RKO (cell line): ENCODE measurements around the gene SH3D19.

ENCODE experiments used
- DNase-seq: peaks from one replicate; pipeline ENCODE4 v3.0.0-alpha.2; 2016; ENCODE audit warnings: low spot score

SH3D19 gene

GRCh38 chr4:151228189-151229119 is 97.0 kb downstream of the SH3D19 start:
- no peak for DNase-seq

GRCh38 chr4:151227731-151228130 is 97.7 kb downstream of the SH3D19 start:
- DNase-seq, result peak; percentile 36

GRCh38 chr4:151227172-151227571 is 98.2 kb downstream of the SH3D19 start:
- no peak for DNase-seq

- peak; percentile 80 for DNase-seq
Observed at GRCh38 chr4:151226004-151226932, 99.1 kb downstream of the SH3D19 start.

GRCh38 chr4:151223465-151223864 is 101.9 kb downstream of the SH3D19 start:
- DNase-seq, result no peak

- DNase-seq, result no peak
Observed at GRCh38 chr4:151219948-151220347, 105.5 kb downstream of the SH3D19 start.

- no peak for DNase-seq
Observed at GRCh38 chr4:151219091-151219490, 106.3 kb downstream of the SH3D19 start.

GRCh38 chr4:151218343-151218742 is 107.1 kb downstream of the SH3D19 start:
- no peak for DNase-seq

GRCh38 chr4:151217326-151217725 is 108.1 kb downstream of the SH3D19 start:
- DNase-seq, result no peak

- DNase-seq, result no peak
Observed at GRCh38 chr4:151215295-151215694, 110.1 kb downstream of the SH3D19 start.

GRCh38 chr4:151207868-151208267 is 117.5 kb downstream of the SH3D19 start:
- no peak for DNase-seq

- DNase-seq, result no peak
Observed at GRCh38 chr4:151207186-151207585, 118.2 kb downstream of the SH3D19 start.

GRCh38 chr4:151206241-151207005 is 119.0 kb downstream of the SH3D19 start:
- DNase-seq, result no peak

GRCh38 chr4:151205722-151206121 is 119.7 kb downstream of the SH3D19 start:
- DNase-seq, result no peak

GRCh38 chr4:151204925-151205524 is 120.4 kb downstream of the SH3D19 start:
- no peak for DNase-seq

GRCh38 chr4:151202851-151203455 is 122.5 kb downstream of the SH3D19 start:
- no peak for DNase-seq

GRCh38 chr4:151202381-151202780 is 123.0 kb downstream of the SH3D19 start:
- no peak for DNase-seq

GRCh38 chr4:151199319-151200190 is 125.8 kb downstream of the SH3D19 start:
- DNase-seq, result no peak

GRCh38 chr4:151198748-151199147 is 126.7 kb downstream of the SH3D19 start:
- no peak for DNase-seq

- no peak for DNase-seq
Observed at GRCh38 chr4:151197247-151197646, 128.2 kb downstream of the SH3D19 start.
